Measurements from ENCODE around the gene MX2.

The MX2 gene

DNA sequence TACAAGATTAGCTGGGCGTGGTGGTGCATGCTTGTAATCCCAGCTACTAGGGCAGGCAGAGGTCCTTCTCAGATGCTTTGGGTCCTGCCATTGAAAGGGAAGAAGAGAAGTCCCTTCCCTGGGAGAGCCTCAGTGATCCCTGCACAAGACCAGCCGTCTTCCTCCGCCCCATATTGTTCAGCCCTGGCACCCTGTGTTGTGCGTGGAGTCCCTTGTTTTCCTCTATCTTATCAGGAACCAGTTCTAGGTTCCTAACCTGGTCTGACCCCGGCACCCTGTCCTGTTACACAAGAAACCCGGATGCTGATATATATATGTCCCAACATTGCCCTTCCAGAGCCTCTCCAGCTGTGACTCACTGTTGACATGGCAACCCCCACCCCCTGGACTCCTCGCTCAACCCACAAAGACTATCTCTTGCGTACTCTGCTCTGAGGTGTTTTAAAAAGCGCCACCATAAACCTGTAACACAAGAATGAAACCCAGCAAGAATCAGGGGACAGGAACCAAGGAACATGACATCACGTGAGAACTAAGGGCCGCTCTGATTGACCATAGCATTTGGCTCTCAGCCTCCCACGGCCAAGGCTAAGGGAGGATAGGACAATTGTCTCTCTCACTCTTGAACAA lies 4.8 kb downstream of the MX2 start:
- peak; percentile 44 to 81 for DNase-seq

- DNase-seq = no peak
These were observed 5.6 kb downstream of the MX2 start for GRCh38 chr21:41367301-41367944.

GRCh38 chr21:41367945-41368734 lies 6.3 kb downstream of the MX2 start:
- peak in 1 of 2 donors; percentile 58 for DNase-seq

GRCh38 chr21:41368735-41369104 lies 6.9 kb downstream of the MX2 start:
- no peak for DNase-seq

DNA sequence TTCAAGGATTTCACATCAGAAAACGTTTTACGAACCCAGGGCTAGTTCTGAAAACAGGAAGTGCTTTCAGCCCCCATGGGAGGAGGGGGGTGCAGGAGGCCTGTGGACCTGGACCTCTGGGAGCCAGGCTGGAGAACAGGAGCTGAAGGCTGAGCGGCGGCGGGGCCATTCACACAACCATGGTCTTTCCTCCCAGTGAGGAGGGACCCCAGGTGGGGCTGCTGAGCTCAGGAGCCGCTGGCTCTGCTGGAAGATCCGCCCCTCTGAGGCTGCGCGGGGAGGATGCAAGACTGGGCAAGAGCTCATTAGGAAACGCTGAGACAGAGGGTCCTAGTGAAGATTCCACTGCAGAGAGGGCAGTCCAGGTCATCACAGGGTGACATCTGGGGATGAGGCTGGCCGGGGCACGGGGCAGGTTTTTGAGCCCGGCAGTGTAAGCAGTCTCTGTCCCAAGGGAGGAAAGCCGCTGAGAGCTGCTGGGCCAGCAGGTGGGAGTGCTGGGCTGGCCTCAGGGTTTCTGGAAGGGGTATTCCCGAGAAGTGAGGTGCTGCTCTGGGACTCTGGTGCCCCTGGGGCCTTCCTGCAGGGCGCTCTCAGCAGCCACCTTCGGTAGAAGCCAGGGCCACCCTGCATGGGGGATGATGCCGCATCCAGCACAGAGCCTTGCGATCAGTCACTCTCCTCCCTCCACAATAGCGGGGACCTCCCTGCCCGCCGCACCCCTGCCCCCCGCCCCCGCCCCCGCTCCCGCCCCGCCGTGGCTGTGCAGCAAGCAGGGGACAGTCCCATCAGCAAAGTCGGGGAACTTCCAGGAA lies 7.5 kb downstream of the MX2 start:
- DNase-seq = peak; percentile 42 to 59

- peak; percentile 50 to 69 for DNase-seq
These were observed 8.4 kb downstream of the MX2 start for GRCh38 chr21:41369920-41370839.

- DNase-seq = no peak
These were observed 9.2 kb downstream of the MX2 start for GRCh38 chr21:41370840-41371684.

GRCh38 chr21:41371685-41372030 lies 9.8 kb downstream of the MX2 start:
- DNase-seq = no peak

- DNase-seq = no peak
These were observed 11.4 kb downstream of the MX2 start for GRCh38 chr21:41373253-41373652.

DNA sequence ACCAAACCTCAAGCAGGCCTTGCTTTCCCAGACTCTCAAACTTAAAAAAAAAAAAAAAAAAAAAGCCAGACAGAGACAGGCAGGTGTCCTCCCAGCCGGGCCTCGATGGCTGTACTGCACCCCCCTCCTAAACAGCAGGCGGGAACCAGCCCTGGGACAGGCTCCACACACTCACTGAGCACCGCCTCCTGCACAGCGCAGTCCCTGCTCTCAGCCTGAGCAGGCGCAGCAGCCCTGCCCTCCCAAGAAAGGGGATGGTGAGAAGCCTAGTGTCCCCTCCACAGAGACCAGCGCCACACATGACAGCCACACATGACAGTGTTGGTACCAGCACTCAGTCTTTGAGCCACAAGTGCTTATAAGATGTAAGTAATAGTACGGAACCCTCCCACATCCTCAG lies 11.9 kb downstream of the MX2 start:
- no peak for DNase-seq

DNA sequence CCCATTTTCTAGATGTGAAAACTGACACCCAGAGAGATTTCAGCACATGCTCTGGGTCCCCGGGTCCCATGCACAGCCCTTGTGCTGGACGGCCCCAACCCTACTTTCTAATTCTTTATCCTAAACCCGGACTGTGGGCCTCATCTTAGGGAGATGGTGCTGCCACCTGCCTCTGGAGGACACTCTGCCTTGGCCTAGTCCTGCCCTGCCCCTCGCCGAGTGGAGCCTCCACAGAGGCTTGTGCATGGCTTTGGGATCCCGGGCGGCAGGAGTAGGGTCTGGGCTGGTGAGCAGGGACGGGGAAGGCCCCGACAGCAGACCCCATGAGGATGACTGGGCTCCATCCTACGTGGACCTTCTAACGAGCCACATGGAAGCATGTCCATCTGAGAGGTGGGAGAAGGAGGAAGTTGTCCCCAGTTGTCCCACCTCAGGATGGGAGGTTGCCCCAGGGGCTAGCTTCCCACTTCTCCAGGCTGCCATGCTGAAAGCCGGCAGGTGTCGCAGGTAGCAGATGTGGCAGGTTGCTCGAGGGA lies 12.4 kb downstream of the MX2 start:
- DNase-seq = no peak

GRCh38 chr21:41374867-41375533 lies 13.2 kb downstream of the MX2 start:
- no peak for DNase-seq

GRCh38 chr21:41375875-41376274 lies 14.0 kb downstream of the MX2 start:
- DNase-seq = no peak

DNA sequence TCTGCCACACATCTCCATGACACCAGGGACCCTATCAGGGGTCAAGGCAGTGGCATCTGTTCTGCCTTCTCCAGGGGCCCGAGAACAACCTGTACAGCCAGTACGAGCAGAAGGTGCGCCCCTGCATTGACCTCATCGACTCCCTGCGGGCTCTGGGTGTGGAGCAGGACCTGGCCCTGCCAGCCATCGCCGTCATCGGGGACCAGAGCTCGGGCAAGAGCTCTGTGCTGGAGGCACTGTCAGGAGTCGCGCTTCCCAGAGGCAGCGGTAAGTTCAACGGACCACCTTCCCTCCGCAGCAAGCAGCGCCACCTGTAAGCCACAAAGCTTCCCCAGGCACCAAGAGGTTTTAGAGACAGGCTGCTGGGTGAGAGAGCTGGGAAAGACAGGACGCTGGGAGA lies 15.9 kb downstream of the MX2 start:
- no peak for DNase-seq

GRCh38 chr21:41378849-41379248 lies 17.0 kb downstream of the MX2 start:
- no peak for DNase-seq

- DNase-seq = no peak
These were observed 18.1 kb downstream of the MX2 start for GRCh38 chr21:41379901-41380300.

GRCh38 chr21:41381731-41382130 lies 19.9 kb downstream of the MX2 start:
- no peak for DNase-seq

DNA sequence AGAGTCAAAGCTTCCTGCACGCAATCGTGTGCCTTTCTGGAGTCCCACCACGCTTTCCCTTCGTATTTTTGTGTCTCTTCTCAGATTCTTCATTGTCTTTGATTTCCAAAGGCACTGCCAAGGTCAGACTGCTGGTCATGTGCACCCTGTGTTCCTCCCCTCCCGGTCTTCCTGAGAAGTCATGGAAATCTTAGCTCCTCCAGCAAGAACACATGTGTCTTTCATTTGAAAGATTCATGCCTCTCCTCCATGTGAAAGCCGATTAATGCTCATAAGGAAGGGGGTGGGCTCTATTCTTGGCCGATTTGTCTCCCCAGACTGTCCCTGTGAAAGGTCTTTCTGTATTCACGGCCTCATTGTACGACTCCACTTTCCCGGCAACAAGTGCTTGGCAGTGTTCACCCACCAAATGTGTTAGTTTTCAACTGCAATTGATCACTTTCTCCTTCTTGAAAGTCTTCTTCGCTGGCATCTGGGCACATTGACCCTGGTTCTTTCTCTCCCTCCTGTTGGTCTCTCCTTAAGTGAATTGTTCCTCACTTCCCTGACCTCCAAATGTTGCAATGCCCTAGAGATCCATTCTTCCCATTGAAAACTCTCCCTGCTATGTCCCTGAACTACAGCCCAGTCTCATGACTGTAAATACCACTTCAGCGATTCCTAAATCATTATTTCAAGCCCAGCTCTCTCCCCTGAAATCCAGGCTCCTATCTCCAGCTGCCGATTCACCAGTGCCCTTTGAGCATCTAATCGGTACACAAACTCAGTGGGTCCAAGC lies 25.4 kb downstream of the MX2 start:
- no peak for DNase-seq

DNA sequence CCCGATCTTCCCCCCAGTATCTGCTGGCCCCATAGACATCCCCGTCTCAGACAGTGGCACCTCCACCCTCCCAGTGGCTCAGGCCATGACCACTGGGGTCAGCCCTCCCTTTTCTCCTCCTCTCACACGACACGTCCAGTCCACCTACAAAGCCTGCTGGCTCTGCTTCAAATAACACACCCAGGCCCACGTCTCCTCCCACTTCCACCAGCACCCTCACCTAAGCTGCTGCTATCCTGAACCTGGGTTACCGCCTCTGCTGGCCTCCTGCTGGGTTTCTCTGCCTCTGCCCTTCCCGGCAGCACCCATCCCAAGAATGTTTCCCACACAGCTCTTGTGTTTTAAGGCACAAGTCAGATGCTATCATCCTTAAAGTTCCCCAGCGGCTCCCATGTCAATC lies 26.0 kb downstream of the MX2 start:
- DNase-seq = no peak

GRCh38 chr21:41388259-41388658 lies 26.4 kb downstream of the MX2 start:
- DNase-seq = no peak

Data from CD4-positive, alpha-beta T cell treated with Interferon alpha-2 for 1 hour (primary cell).